A549 (cell line): Measurements from ENCODE around the gene FAM72D.
"Not testable (repeated sequence)": the region's sequence is repeated elsewhere in the genome, so short reads cannot be mapped to it uniquely, and the experiment has no call there.

Experiments
- CBX2 ChIP-seq: fragments of 200-600 bp; sonication (generic); IDR thresholded peaks from 2 replicates; pipeline ENCODE4 v1.6.1; 2016; ENCODE audit warnings: low read depth, mild to moderate bottlenecking, borderline replicate concordance
- CHD2 ChIP-seq: fragments of 150-350 bp; IDR thresholded peaks from 2 replicates; pipeline ENCODE4 v1.6.1; 2014; ENCODE audit warnings: low read length; ENCODE audit not compliant: partially characterized antibody
- CTCF ChIP-seq: fragments of >200 bp; sonication (Bioruptor Twin); formaldehyde crosslinking; IDR thresholded peaks from 3 replicates; pipeline ENCODE4 v1.5.1; 2016
- EHF ChIP-seq: fragments of 250-450 bp; sonication (Bioruptor Pico); IDR thresholded peaks from 2 replicates; pipeline ENCODE4 v1.5.0; 2020; ENCODE audit warnings: mild to moderate bottlenecking
- EP300 ChIP-seq, 2 experiments: fragments of >200 bp; sonication (Bioruptor Twin); formaldehyde crosslinking; IDR thresholded peaks; 2 replicates in 1 of 2; 3 replicates in 1 of 2; pipeline ENCODE4 v1.6.1; 2016 to 2017
- KDM1A ChIP-seq: fragments of 200-600 bp; sonication (generic); IDR thresholded peaks from 2 replicates; pipeline ENCODE4 v1.6.1; 2016; ENCODE audit warnings: low read depth, mild to moderate bottlenecking
- MAFK ChIP-seq: fragments of 450-650 bp; IDR thresholded peaks from 2 replicates; pipeline ENCODE4 v1.6.1; 2014; ENCODE audit not compliant: partially characterized antibody
- MAZ ChIP-seq: fragments of 150-350 bp; IDR thresholded peaks from 2 replicates; pipeline ENCODE4 v1.6.1; 2014; ENCODE audit warnings: antibody characterized with exemption, low read depth, low read length, borderline replicate concordance
- PBX3 ChIP-seq: IDR thresholded peaks from 2 replicates; pipeline ENCODE4 v1.6.1; 2012
- POLR2A ChIP-seq: IDR thresholded peaks from 2 replicates; pipeline ENCODE4 v1.6.1; 2012; ENCODE audit warnings: mild to moderate bottlenecking, low read length
- RCOR1 ChIP-seq: fragments of 150-350 bp; IDR thresholded peaks from 2 replicates; pipeline ENCODE4 v1.6.1; 2014; ENCODE audit warnings: antibody characterized with exemption, low read length, low read depth
- USF2 ChIP-seq: fragments of 450-650 bp; IDR thresholded peaks from 2 replicates; pipeline ENCODE4 v1.6.1; 2014; ENCODE audit warnings: antibody characterized with exemption
- ZSCAN20 ChIP-seq: fragments of 250-450 bp; sonication (Bioruptor Pico); IDR thresholded peaks from 2 replicates; pipeline ENCODE4 v1.8.0; 2022; ENCODE audit warnings: mild to moderate bottlenecking, moderate library complexity

GRCh38 chr1:145128697-145129469 is 33.1 kb downstream of the FAM72D start:
- TF ChIP-seq CTCF; EHF (CRISPR knock-in tag); MAFK; KDM1A; EP300 (IDR thresholded peaks at IDR 0.05); USF2; RCOR1; CHD2; ZSCAN20 (CRISPR knock-in tag); POLR2A; PBX3; MAZ; CBX2: not testable (repeated sequence)
